Measurements from ENCODE around the gene GRK3.
"Not testable (repeated sequence)": the region's sequence is repeated elsewhere in the genome, so short reads cannot be mapped to it uniquely, and the experiment has no call there.

Gene GRK3

GRCh38 chr22:25704701-25705100 lies 140.2 kb downstream of the GRK3 start:
- Histone ChIP-seq H3K27ac (replicated peaks) (no peak overlapping the region), H3K27me3 (ENCODE audit: insufficient read depth, poor library complexity, severe bottlenecking) (no peaks in the 10 kb centered on the region), H3K4me3 (replicated peaks; ENCODE audit: insufficient read depth, low read length) (no peak overlapping the region)
- no peak for DNase-seq (ENCODE audit: low read depth in 1 of 2, low spot score in 1 of 2)
- no peak for TF ChIP-seq GABPA (IDR thresholded peaks at IDR 0.05; ENCODE audit: low read depth)
- no peak for TF ChIP-seq REST (IDR thresholded peaks at IDR 0.05; ENCODE audit: insufficient replicate concordance, low read depth)
- TF ChIP-seq SPI1 (IDR thresholded peaks at IDR 0.05; ENCODE audit: borderline replicate concordance, low read depth): no peak
- TF ChIP-seq CTCF (IDR thresholded peaks at IDR 0.05; ENCODE audit: insufficient read depth, low read length): no peak
- TF ChIP-seq POLR2AphosphoS5 (IDR thresholded peaks at IDR 0.05; ENCODE audit: low read depth): no peak

GRCh38 chr22:25706197-25706596 lies 141.7 kb downstream of the GRK3 start:
- TF ChIP-seq SPI1 (IDR thresholded peaks at IDR 0.05; ENCODE audit: borderline replicate concordance, low read depth) (no peak), CTCF (IDR thresholded peaks at IDR 0.05; ENCODE audit: insufficient read depth, low read length) (no peak), GABPA (IDR thresholded peaks at IDR 0.05; ENCODE audit: low read depth) (no peak), REST (IDR thresholded peaks at IDR 0.05; ENCODE audit: insufficient replicate concordance, low read depth) (no peak), POLR2AphosphoS5 (IDR thresholded peaks at IDR 0.05; ENCODE audit: low read depth) (no peak)
- H3K27me3 ChIP-seq (ENCODE audit: insufficient read depth, poor library complexity, severe bottlenecking): no peaks in the 10 kb centered on the region
- no peak overlapping the region for H3K4me3 ChIP-seq (replicated peaks; ENCODE audit: insufficient read depth, low read length)
- H3K27ac ChIP-seq (replicated peaks): no peak overlapping the region
- DNase-seq (ENCODE audit: low read depth in 1 of 2, low spot score in 1 of 2): no peak

- not testable (repeated sequence) for DNase-seq (ENCODE audit: low read depth in 1 of 2, low spot score in 1 of 2); H3K4me3 ChIP-seq (replicated peaks; ENCODE audit: insufficient read depth, low read length); H3K27ac ChIP-seq (replicated peaks); H3K27me3 ChIP-seq (ENCODE audit: insufficient read depth, poor library complexity, severe bottlenecking)
Observed at GRCh38 chr22:25708430-25708829, 144.0 kb downstream of the GRK3 start.

- DNase-seq (ENCODE audit: low read depth in 1 of 2, low spot score in 1 of 2): no peak
- TF ChIP-seq CTCF (IDR thresholded peaks at IDR 0.05; ENCODE audit: insufficient read depth, low read length): no peak
- TF ChIP-seq REST (IDR thresholded peaks at IDR 0.05; ENCODE audit: insufficient replicate concordance, low read depth): no peak
- no peak for TF ChIP-seq GABPA (IDR thresholded peaks at IDR 0.05; ENCODE audit: low read depth)
- TF ChIP-seq SPI1 (IDR thresholded peaks at IDR 0.05; ENCODE audit: borderline replicate concordance, low read depth): no peak
- no peak for TF ChIP-seq POLR2AphosphoS5 (IDR thresholded peaks at IDR 0.05; ENCODE audit: low read depth)
- Histone ChIP-seq H3K27ac (replicated peaks) (no peak overlapping the region), H3K27me3 (ENCODE audit: insufficient read depth, poor library complexity, severe bottlenecking) (no peaks in the 10 kb centered on the region), H3K4me3 (replicated peaks; ENCODE audit: insufficient read depth, low read length) (no peak overlapping the region)
Observed at GRCh38 chr22:25709758-25710157, 145.3 kb downstream of the GRK3 start.
